Fibroblast of villous mesenchyme (primary cell): ENCODE data around the gene ST6GALNAC5. TPM values are rescaled to one million over a fixed set of nuclear protein-coding genes. Genes with fewer than 3 reads are reported as not detected.
A peak's percentile ranks its signal among the peaks of the same experiment; 100 is the strongest.

ENCODE experiments used
- DNase-seq: peaks from one replicate; pipeline ENCODE4 v3.0.0-alpha.2; 2010; ENCODE audit warnings: low read depth
- H3K4me3 ChIP-seq: 2 replicates; pipeline ENCODE4 v1.5.1; 2011; ENCODE audit warnings: low read depth, mild to moderate bottlenecking, low read length
- total RNA-seq: library from RNA; depleted of rRNA; stranded (reverse); fragments of >200 nt; gene quantifications from 2 replicates; pipeline ENCODE4 v1.2.3, GENCODE V29; 2012
- TF ChIP-seq, protein P1 (sequence below): IDR thresholded peaks from 2 replicates; pipeline ENCODE4 v1.5.1; 2012; ENCODE audit warnings: low read depth, mild to moderate bottlenecking, low read length; ENCODE audit not compliant: insufficient read depth

ST6GALNAC5 gene
- total RNA-seq, 1 donor: 155 TPM

DNA sequence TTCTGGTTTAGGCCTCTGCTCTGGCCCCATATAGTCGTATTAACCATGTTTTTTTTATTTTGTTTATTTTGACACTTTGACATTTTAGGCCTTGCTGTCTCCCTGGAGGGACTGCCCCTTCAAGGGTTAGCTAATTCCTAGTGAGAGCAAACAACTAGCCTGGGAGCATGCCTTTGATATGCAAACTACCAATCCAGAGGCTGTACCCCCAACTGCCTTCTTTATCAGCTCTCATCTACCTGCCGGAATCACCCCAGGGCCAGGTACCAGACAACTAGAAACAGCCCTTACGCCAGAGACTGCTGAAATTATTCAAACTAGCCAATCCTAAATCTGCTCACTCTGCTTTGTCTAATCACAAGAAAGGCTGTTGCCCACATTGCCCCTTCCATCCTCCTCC, 13.0 kb upstream of the ST6GALNAC5 start:
- no peak for DNase-seq
- TF ChIP-seq, protein P1, sequence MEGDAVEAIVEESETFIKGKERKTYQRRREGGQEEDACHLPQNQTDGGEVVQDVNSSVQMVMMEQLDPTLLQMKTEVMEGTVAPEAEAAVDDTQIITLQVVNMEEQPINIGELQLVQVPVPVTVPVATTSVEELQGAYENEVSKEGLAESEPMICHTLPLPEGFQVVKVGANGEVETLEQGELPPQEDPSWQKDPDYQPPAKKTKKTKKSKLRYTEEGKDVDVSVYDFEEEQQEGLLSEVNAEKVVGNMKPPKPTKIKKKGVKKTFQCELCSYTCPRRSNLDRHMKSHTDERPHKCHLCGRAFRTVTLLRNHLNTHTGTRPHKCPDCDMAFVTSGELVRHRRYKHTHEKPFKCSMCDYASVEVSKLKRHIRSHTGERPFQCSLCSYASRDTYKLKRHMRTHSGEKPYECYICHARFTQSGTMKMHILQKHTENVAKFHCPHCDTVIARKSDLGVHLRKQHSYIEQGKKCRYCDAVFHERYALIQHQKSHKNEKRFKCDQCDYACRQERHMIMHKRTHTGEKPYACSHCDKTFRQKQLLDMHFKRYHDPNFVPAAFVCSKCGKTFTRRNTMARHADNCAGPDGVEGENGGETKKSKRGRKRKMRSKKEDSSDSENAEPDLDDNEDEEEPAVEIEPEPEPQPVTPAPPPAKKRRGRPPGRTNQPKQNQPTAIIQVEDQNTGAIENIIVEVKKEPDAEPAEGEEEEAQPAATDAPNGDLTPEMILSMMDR: no peak

DNA sequence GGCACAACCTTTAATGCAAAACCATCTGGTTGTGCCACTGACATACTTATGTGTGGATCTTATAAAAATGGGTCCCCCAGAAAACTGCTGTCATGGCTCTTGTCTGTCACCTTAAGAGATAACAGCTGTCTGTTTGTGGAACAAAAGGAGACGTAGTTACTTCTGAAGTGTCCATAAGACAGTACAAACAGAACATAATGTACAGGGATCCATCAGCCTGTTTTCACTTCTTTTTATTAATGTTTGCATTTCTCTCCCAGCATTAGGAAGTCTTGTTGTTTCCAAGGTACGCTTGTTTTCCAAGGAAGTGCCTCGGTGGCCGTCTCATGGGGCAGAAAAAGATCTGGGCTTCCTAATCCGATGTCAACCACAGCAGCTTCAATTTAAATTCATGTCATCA, 11.2 kb upstream of the ST6GALNAC5 start:
- TF ChIP-seq, protein P1: no peak
- no peak overlapping the region for H3K4me3 ChIP-seq
- no peak for DNase-seq

More for the DNA sequence above, 13.0 kb upstream of the ST6GALNAC5 start:
- H3K4me3 ChIP-seq: no peak overlapping the region

DNA sequence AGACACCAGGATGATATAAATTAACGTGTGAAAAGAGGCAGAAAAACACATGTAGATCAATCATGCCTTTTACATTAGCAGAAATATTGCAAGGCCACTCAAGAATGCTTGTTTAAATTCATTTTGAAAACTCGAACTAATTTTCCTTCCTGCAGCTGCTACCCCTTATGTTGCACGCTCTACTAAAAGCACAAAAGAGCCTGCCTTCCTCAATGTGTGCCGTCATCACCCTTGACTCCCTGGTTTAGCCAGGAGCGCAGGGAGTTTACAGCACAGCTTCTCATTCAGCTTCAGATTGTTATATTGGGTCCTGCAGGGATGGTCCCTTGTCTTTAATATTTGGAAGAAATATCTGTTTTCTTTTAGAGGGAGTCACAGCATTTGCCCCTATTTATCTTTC, 10.1 kb upstream of the ST6GALNAC5 start:
- TF ChIP-seq, protein P1: no peak
- H3K4me3 ChIP-seq: no peak overlapping the region
- DNase-seq: no peak

DNA sequence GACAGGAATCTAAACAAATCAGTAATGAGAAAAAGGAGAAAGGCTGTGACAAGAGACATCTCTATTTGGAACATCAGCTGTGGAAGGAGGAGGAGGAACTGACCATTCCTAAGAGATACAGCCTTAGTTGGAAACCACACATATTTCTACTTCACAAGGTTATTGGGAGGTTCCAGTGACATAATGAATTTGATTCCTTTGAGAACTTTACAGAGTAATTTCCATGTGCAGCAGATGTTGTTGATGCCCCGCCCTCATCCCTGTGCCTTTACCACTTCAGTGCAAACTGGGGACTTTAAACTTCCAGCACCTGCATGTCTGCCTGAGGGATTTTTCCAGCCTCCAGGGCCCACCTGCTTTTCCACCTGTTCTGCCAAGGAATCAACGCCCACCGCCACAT, 9.3 kb upstream of the ST6GALNAC5 start:
- no peak for DNase-seq
- H3K4me3 ChIP-seq: no peak overlapping the region
- TF ChIP-seq, protein P1: no peak

DNA sequence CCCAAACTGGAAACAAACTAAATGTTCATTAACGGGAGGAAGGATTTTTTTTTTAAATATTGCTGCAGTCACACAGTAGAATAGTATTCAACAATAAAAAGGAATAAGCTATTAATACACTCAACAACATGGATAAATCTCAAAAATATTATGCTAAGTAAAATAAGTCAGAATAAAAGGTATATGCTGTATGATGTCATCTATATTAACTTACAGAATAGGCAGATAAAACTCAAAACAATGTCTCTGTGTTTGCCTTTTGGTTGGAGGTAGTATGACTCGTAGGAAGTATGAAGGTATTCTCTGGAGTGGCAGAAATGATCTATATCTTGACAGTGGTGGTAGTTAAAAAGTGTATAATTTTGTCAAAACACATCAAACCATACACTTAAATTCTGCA, 6.1 kb upstream of the ST6GALNAC5 start:
- no peak for DNase-seq
- TF ChIP-seq, protein P1: no peak

DNA sequence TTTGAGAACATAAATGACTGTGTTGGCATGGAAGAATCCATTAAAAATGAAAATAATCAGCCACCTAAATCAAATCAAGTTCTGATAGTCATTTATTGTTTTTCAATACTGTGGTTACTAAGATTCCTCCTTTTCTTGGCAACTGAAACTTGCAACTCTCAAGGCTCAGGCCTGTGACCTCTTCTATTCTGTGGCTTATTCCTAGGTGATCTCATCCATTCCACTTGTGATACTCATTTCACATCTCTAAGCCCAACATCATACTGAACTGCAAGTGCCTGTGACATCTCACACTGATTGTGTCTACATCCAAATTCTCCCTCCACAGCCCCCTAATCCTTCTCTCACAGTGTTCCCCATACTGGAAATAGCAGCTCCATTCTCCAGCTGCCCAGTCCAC, 4.8 kb upstream of the ST6GALNAC5 start:
- peak; percentile 59 for DNase-seq
- TF ChIP-seq, protein P1: no peak
- H3K4me3 ChIP-seq: no peak overlapping the region

More for the DNA sequence above, 6.1 kb upstream of the ST6GALNAC5 start:
- no peak overlapping the region for H3K4me3 ChIP-seq

DNA sequence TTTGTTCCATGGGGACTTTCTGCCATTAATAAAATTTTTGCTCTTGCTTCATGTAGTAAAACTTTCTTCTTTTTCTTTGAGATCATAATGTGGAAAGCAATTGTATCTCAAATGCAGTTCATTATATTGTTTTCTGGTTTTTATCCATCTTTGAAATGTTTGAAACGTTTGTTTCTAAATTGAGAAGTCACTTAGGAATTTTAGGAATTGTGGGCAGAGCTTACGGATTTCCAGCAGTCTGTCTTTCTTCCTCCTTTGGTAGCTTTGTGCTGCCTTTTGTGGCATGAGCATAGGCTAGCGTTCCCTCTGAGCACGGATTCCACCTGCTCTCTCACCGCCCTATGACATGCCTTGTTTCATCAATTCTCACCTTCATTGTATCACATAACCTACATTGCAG, 2.9 kb upstream of the ST6GALNAC5 start:
- TF ChIP-seq, protein P1: no peak
- no peak for DNase-seq
- H3K4me3 ChIP-seq: no peak overlapping the region
